GM21360 (cell line): Measurements from ENCODE around the gene CDK6.

Source experiments
- ATAC-seq: cut with Tn5 transposase; IDR thresholded peaks from one replicate; pipeline ENCODE4 v1.9.1; 2021; ENCODE audit warnings: mild to moderate bottlenecking, moderate library complexity; ENCODE audit not compliant: unreplicated experiment

Gene CDK6

DNA sequence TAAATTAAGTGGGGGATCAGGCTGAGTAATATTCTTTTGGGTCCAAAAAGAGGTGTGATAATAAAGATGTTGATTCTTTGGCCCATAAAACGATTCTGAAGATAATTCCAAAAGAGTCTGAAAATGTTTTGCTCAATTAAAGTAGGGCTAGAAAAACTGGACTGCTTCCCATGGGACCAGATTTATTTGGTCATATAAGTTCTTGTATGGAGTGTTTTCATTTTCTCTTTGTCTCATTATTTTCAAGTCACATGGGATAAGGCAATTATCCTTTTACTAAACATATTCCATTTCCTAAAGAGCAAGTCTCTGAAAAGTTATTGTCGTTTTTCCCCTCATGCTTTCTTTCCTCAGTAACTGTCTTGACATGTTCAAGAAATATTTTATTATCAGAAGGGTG lies 41.5 kb downstream of the CDK6 start:
- ATAC-seq, result no peak

DNA sequence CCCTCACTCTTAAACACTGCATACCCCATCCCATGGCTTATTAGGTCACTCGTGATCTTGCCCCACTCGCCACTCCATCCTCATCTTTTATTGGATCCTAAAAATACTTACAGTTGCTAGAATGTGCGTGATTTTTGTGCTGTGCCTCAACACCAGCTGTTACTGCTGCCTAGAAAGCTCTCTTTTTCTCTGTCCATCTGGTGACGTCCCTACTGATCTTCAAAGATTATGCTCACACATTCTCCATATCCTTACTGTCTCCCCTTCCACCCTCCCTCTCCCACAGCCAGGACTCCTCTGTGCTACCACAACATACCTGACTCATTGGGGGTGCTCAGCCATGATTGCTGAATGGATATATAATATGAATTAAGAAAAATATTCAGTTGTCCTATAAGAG lies 42.0 kb downstream of the CDK6 start:
- ATAC-seq, result no peak

DNA sequence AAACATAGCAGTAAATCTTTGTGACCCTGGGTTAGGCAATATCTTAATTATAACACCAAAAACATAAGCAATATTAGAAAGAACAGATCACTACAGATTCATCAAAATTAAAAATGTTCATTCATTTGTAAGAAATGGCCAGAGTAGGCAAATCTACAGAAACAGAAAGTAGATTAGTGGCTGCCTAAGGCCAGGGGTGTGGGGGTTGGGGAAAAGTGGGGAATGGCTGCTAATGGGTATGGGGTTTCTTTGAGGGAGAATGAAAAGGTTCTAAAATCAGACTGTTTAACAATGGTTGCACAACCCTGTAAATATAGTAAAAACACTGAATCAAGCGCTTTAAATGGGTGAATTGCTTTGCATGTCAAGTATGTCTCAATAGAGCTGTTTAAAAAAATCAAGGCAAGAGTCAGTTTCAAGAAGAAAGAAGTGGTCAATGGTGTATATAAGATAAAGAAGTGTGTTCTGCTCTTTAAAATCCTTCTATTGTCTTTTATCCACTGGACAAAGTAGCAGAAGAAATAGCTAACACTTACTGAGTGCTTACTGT lies 42.6 kb downstream of the CDK6 start:
- ATAC-seq, result no peak

DNA sequence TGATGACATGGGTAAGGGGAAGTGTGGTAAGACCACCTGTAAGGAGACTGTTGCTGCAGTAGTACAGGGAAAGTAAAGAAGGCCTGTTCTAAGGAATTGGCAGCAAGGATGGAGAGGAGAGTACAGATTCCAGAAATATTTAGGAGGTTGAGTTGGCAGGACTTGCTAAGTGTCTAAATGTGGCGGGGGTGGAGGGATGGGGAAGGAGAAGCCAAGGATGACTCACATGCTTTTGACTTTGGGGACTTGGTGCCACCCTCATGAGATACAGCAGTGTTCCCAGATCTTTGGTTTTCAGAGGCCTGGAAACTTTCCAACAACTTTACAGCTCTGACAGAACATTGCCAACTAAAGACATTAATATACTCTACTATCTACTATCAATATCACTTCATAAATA lies 45.4 kb downstream of the CDK6 start:
- no peak for ATAC-seq

DNA sequence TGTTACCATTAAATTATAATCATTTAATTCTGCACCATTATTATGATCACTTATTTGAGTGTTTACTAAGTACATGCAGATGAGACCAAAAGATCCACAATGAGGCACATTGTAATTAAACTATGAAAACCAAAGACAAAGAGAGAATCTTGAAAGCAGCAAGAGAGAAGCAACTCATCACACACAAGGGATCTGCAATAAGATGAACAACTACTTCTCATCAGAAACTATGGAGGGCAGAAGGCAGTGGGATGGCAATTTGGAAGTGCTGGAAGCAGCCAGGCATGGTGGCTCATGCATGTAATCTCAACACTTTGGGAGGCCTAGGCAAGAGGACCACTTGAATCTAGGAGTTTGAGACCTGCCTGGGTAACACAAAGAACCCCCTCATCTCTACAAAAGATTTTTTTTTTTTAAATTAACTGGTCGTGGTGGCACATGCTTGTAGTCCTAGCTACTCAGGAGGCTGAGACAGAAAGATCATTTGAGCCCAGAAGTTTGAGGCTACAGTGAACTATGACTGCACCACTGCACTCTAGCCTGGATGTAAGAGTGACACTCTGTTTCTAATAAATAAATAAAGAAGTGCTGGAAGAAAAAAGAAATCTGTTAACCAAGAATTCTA lies 47.7 kb downstream of the CDK6 start:
- no peak for ATAC-seq

DNA sequence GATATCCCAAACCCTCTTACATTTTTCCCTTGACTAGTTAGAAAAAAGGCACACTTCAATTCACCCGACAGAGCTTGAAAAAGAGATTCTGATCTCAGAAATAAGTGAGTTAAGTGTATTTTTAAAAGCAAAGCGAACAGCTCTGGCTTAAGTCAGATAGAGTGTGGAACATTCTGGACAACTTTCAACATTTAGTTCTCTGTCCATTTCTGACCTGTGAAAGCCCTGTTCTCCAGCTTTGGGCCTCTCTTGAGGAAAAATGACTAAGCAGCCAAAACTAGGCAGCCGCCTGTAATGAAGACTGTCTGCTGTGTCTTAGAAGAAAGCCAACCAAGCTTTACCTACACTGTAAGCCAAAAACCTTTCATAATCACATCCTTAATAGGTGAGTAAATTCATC lies 50.5 kb downstream of the CDK6 start:
- ATAC-seq, result no peak

DNA sequence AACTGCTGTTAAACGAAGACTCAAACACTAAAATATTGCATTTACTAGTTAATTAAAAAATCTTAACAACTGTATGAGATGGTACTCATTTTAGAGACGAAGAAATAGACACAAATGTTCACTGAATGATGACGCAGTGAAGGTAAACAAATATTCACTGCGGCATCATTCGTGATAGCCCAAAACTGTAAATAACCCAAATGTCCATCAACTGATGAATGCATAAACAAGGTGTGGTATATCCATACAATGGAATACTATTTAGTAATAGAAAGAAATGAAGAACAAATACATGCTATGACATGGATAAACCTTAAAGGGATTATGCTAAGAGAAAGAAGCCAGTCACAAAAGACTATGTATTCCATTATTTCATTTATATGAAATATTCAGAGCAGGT lies 51.4 kb downstream of the CDK6 start:
- ATAC-seq, result no peak

DNA sequence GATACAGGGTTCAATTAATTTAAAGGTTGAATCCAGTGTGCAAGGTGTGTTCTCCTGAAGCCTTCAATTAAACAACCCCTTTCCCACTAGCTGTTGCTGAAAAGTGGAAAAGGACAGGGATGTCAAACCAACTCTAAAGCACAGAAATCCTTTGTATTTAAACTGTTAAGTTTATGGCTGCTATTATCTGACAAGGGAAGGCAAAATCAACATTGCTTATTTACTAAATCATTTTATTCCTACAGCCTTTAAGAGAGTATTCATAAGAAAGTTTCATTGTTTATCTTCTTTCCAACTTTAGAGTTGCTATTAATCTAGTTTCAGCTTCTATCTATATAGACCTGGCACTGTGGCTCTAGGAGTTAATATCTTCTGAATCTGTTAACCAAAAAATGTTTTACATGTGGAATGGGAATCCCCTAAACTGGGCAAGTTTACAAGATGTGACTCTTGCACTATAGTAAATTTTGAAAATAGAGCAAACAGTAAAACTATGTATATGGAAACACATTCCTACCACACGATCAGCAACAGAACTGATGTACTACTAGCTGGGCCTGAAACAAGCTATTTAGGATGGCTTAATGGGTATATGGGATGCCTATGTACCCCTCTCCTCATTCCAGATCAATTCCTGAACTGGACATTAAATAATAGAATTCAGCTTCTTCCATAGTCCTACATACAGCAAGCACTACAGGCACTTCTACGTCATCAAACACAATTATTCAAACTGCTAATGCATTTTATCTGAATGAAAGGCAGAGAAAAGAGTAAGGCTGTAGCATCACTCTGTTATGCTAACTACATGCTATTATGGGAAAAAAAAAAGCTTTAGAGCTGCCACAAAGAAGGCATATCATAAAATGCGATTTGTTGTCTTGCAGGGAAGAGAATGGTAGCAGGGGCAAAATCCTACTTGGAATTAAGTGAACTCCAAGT lies 52.8 kb downstream of the CDK6 start:
- ATAC-seq, result no peak

DNA sequence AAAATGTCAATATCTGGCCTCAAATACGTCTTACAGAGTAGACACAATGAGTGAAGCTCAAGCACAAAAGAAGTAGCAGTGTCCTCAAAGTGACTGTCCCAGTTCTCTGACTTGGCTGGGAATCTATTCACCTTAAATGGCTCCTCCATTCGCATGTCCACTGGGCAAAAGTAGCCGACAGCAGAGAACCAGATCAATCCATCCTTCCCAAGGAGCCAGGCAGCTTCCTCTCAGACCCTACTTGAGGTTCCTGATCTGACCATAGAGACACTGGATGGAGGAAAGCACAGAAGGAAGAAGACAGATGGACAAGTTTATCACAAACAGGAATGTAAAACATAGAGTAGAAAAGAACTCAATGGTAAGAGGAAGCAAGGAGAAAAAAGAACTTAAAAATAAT lies 53.5 kb downstream of the CDK6 start:
- no peak for ATAC-seq

DNA sequence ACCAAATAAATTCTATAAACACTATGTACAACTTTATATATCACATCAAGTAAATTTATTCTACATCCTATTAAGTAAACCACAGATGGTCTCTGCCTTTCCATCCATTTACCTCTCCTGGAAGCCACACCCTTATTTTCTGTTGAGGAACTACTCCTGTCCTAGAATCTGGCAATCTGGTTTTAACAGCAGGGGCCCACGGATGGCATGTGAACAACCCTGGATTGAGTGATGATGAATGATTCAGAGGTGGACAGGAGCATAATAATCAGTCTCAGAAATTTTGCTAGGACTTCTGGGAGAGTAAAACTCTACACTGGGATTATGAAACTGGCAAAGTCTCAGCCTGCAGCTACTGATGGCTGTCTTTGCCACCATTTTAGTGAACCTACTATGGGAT lies 54.1 kb downstream of the CDK6 start:
- no peak for ATAC-seq

DNA sequence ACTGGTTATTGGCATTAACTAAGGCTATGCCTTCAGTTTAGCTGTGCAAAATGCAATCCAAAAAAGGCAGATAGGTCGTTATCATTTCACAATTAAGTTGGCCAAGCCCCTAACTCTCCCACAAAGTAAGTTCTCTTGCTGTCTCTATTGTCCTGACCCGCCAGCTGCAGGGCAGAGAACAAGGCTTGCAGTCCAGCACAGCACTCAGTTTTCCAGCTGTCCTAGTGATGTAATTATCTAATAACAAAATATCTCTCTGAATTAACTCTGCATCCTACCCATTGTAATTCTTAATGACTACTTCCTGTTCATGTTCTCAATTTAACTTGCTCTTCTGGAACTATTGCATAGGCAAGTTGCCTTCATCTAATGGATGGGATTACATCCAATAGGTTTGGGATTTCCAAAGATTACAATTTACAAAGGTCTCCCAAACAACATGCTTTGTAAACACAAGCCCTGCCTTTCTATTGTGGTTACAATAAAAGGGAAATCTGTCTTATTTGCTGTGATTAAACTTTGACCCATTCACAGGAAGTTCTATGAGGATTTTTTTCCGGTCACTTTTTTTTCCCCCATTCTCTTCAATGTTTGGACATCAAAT lies 55.2 kb downstream of the CDK6 start:
- ATAC-seq, result no peak

DNA sequence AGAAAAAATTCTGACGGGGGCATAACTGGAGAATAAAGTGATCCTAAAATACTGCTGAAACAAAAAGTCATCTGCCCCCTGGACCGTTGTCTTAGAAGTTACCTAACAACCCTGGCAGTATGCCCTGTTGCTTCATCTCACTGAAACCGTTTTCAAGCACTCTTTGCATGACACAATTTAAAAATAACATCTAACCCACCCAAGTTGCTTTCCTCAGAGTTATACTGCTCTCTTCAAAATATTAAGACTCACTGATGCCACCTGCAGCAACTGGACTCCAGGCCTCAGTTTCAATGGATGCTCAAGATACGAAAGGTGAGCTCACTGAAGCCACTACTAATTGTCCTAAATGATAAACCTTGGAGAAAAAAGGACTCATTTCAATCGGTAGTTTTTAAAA lies 57.4 kb downstream of the CDK6 start:
- ATAC-seq, result peak; percentile 60

DNA sequence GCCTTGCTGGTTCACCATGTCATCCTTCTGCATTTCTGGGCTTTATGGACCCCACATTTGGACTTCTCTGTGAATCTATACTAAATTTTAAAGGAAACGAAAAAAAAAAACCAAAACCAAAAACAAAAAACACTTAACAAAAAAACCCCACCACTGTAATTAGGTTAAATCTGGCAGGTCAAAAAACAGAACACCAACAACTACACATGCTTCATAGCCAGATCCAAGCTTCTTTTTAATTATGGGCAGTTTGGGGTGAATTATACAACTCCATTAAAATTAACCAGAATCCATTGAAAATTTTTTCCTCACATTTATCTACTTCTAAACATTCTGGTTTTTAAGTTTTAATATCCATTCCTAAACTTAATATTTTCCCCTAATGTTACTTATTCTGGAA lies 58.4 kb downstream of the CDK6 start:
- no peak for ATAC-seq

DNA sequence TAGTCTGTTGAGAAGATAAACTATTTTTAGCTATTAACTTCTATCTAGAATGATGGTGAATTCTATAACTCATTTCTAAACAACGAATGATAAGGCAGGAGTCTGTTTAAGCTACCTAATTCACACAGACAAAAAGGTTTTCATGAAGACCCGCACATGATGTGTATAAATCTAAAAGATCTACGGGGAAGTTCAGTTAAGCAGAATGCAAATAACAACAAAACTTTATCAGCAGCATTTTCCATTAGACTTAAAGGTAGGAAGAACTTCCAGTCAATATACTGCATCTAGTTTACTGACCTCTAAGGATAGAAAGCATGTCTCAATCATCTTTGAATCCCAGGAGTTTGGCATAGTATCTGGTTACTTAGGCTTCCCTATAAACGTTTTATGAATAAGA lies 62.6 kb downstream of the CDK6 start:
- ATAC-seq, result no peak

DNA sequence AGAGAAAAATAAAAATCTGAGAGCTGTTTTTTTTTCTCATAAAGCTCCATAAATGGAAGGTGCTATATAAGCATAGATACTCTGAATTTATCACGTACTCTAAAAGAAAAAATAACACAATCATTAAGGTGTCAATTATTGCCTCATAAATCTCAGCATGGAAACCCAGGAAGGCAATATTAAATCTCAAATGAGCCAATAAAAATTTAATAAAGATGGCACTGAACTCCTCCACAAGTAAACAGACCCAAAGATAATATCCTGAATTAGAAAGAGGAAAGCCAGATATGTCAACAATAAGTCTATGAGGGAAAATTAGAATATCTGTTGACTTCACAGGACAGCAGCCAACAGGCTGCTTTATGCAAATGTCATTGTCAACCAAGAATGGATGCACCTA lies 66.5 kb downstream of the CDK6 start:
- no peak for ATAC-seq

DNA sequence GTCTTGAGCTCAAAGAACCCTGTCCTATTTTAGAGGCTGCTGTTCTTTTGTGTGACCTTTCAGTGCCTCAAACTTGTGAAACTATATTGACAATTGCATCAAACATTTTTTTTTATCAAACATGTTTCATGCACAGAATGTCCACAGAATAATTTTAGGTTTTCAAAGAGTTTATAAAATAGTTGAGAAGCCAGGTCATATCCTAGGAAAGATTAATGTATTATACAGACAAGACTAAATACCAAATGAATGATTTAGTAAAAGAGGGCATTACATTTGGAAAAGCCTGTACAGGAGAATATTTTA lies 67.0 kb downstream of the CDK6 start:
- ATAC-seq, result no peak

DNA sequence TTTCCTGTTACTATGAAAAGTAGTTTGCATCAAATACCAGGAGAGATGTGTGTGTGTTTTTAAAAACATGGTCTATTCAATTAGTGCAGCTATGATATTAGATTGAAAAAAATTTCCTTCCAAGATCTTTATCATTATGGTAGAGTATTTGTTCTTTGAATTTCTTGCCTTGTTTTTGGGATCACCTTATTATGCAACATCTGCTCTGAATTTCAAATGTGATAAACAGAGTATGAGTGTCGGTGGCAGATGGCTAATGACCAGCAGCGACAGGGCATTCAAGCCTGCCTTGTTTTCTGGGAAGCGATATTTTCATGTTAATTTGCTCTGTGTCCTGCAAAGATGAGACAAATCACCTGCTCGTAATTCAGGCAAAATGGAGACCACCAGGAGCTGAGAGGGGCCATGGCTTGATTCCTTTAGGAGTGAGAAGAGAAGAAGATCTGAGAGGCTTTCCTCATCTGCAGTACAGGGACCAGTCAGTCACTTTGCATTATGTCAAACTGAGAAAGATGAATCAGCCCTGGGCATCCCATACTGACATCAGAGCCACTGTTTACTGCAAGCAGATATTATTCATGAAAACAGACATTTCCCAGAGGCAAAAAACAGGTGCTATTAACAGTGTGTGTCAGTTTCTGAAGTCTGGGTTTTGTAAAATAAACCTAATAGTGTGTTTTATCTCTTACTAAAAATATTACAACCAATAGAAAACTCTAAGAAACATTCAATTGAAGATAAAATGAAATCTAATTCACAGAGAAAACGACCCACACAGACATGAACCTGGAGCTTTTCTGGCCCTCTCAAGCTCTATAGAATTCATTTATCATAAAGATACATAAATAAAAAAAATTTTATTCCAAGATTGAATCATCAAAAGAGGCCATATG lies 67.6 kb downstream of the CDK6 start:
- ATAC-seq, result peak; percentile 89

DNA sequence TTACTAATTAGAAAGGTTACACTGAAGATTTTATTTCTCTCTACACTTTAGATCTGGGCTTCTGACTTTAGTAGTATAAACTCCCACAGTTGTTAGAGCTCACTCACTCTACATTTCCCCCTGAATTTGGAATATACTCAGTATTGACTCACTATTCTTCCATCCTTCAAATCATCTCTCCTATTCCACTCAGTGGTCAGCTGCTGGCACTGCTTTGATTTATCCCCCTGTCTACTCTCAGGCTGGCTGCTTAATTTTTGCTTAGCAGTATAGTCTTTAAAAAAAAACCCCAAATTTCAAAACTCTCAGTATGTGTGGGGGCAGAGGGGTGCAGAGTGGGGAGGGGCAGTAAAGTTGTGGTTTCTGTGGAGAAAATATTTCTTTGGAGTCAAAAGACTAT lies 68.9 kb downstream of the CDK6 start:
- no peak for ATAC-seq

DNA sequence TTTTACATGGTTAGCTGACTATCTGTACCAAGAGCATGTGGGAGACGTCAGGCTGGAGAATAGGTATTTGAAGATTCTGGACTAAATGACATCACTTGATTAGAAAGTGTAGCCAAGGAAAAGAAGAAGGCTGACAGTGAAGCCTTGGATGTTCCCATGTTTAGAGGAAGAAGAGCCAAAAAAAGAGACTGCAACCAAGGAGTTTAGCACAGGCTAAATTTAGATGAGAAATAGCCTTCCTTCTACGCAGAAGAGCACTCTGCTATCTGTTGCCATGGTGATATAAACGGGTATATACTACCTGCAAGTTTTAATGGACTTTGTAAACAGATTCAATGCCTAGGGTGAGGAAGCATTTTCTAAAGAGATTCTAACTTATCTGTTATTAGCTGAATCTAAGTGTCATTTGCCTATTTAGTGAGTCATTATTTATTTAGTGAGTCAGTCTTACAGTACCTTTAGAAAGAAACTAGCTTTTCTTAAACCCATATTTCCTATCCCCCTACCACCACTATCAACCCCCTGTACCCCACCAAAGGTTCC lies 69.8 kb downstream of the CDK6 start:
- no peak for ATAC-seq

DNA sequence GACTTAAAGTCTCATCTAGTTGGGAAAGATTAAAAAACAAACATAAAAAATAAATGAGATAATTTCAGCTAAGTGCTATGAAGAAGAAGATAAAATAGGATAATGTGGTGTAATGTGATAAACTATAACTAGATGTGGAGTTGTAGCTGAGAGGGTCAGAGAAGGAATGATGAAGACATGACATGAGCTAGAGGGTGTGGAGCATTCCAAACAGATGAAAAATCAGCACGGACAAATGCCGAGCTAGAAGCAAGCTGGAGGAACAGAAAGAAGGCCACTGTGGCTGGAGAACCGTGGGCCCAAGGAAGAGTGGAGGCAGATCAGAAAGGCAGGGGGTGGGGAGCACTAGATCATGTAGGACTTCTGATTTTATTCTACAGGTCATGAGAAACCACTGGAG lies 70.6 kb downstream of the CDK6 start:
- no peak for ATAC-seq
